Prostate gland (tissue), 2 donors: Measurements from ENCODE around the gene NR2C2AP. TPM values are rescaled to one million over a fixed set of nuclear protein-coding genes. Genes with fewer than 3 reads are reported as not detected.

ENCODE experiments used
- DNase-seq: peaks from one replicate; pipeline ENCODE4 v3.0.0-alpha.2; 2019; ENCODE audit warnings: low spot score
- H3K27ac ChIP-seq, 2 donors: fragments of 200-600 bp; sonication (generic); 2 replicates each; pipeline ENCODE4 v1.5.1; 2017 to 2019
- H3K27me3 ChIP-seq: fragments of 200-600 bp; sonication (generic); replicated peaks from 2 replicates; pipeline ENCODE4 v1.5.1; 2019; ENCODE audit not compliant: insufficient read depth
- H3K36me3 ChIP-seq, 2 donors: fragments of 200-600 bp; sonication (generic); 1 replicate in 1 of 2; 2 replicates in 1 of 2; pipeline versions ENCODE4 v1.5.1 to v1.8.1; 2017 to 2019
- H3K4me1 ChIP-seq: fragments of 200-600 bp; sonication (generic); replicated peaks from 2 replicates; pipeline ENCODE4 v1.5.1; 2019
- H3K4me3 ChIP-seq, 2 donors: fragments of 200-600 bp; sonication (generic); 2 replicates each; pipeline ENCODE4 v1.5.1; 2017 to 2019
- H3K9me3 ChIP-seq: fragments of 200-600 bp; sonication (generic); 2 replicates; pipeline ENCODE4 v1.5.1; 2017
- CTCF ChIP-seq, 4 experiments: fragments of 200-600 bp in 2 of 4; fragments of 450-650 bp in 2 of 4; sonication (generic) in 2 of 4; IDR thresholded peaks; 1 replicate in 3 of 4; 2 replicates in 1 of 4; pipeline ENCODE4 v1.5.1; 2016 to 2019; ENCODE audit warnings: antibody characterized with exemption in 4 of 4, mild to moderate bottlenecking in 2 of 4, moderate library complexity in 2 of 4
- POLR2A ChIP-seq: fragments of 450-650 bp; IDR thresholded peaks from one replicate; pipeline ENCODE4 v1.6.1; 2016; ENCODE audit warnings: antibody characterized with exemption, mild to moderate bottlenecking
- POLR2AphosphoS5 ChIP-seq: sonication (generic); formaldehyde crosslinking; IDR thresholded peaks from one replicate; pipeline ENCODE4 v1.6.1; 2017; ENCODE audit warnings: antibody characterized with exemption
- WGBS: methylation state at CpG from one replicate; pipeline ENCODE4 v1.1.5; 2018; 5-methylcytosine and 5-hydroxymethylcytosine counted together
- intact Hi-C: fragments of 100-400 bp; cut with DNase I; formaldehyde crosslinking; loops from one replicate; pipeline ENCODE4 v1.14.2; 2022
- total RNA-seq, 2 donors: library from RNA; depleted of rRNA; stranded (reverse); fragments of >200 nt; gene quantifications; one replicate each; pipeline ENCODE4 v1.1.0, GENCODE V29; 2016

The NR2C2AP gene
- total RNA-seq, 2 donors from 2014 or later = 12.8 to 13.2 TPM

- Histone ChIP-seq H3K9me3 (peaks cover 4% of the 10 kb centered on the region), H3K27ac (no peak overlapping the region), H3K4me3 (no peak overlapping the region), H3K27me3 (no peaks in the 10 kb centered on the region), H3K36me3 (no peaks in the 10 kb centered on the region), H3K4me1 (no peaks in the 10 kb centered on the region)
- intact Hi-C loops = loop anchor here (10.0 kb wide), 1 partner anchor 85 kb away; no protein-coding TSS in a partner anchor
- DNase-seq = no peak
- TF ChIP-seq CTCF (IDR thresholded peaks at IDR 0.05) (no peak), POLR2AphosphoS5 (no peak)
- 63% methylated on average over 3 of the region's 3 CpGs for WGBS
These were observed 26.5 kb upstream of the NR2C2AP start for GRCh38 chr19:19229701-19230100.

- H3K36me3 ChIP-seq = no peaks in the 10 kb centered on the region
- H3K27ac ChIP-seq = no peak overlapping the region
- no peaks in the 10 kb centered on the region for H3K27me3 ChIP-seq
- WGBS = 71% methylated on average over 4 of the region's 4 CpGs
- no peak for TF ChIP-seq CTCF (IDR thresholded peaks at IDR 0.05)
- TF ChIP-seq POLR2AphosphoS5 = no peak
- no peak for TF ChIP-seq POLR2A
- H3K4me1 ChIP-seq = no peaks in the 10 kb centered on the region
- no peaks in the 10 kb centered on the region for H3K9me3 ChIP-seq
- no peak for DNase-seq
- intact Hi-C loops = loop anchor here (10.0 kb wide), 1 partner anchor 82 kb away; no protein-coding TSS in a partner anchor
- no peak overlapping the region for H3K4me3 ChIP-seq
These were observed 24.0 kb upstream of the NR2C2AP start for GRCh38 chr19:19227217-19227616.

GRCh38 chr19:19226663-19227062 lies 23.4 kb upstream of the NR2C2AP start:
- no peak for TF ChIP-seq POLR2A
- no peak for TF ChIP-seq CTCF (IDR thresholded peaks at IDR 0.05)
- no peak for TF ChIP-seq POLR2AphosphoS5
- Histone ChIP-seq H3K36me3 (no peaks in the 10 kb centered on the region), H3K27me3 (no peaks in the 10 kb centered on the region), H3K9me3 (no peaks in the 10 kb centered on the region), H3K4me3 (no peak overlapping the region), H3K4me1 (no peaks in the 10 kb centered on the region), H3K27ac (no peak overlapping the region)
- no peak for DNase-seq
- intact Hi-C loops = loop anchor here (10.0 kb wide), 1 partner anchor 82 kb away; no protein-coding TSS in a partner anchor
- WGBS = 55% methylated on average over 10 of the region's 10 CpGs

GRCh38 chr19:19226204-19226603 lies 23.0 kb upstream of the NR2C2AP start:
- Histone ChIP-seq H3K4me1 (no peaks in the 10 kb centered on the region), H3K27me3 (no peaks in the 10 kb centered on the region), H3K36me3 (no peaks in the 10 kb centered on the region), H3K9me3 (no peaks in the 10 kb centered on the region), H3K27ac (no peak overlapping the region), H3K4me3 (no peak overlapping the region)
- intact Hi-C loops = loop anchor here (10.0 kb wide), 1 partner anchor 81 kb away; no protein-coding TSS in a partner anchor
- WGBS = 85% methylated on average over 5 of the region's 5 CpGs
- TF ChIP-seq POLR2A (no peak), CTCF (IDR thresholded peaks at IDR 0.05) (no peak), POLR2AphosphoS5 (no peak)
- DNase-seq = no peak

GRCh38 chr19:19224852-19225494 lies 21.8 kb upstream of the NR2C2AP start:
- no peaks in the 10 kb centered on the region for H3K9me3 ChIP-seq
- no peaks in the 10 kb centered on the region for H3K36me3 ChIP-seq
- DNase-seq = peak; percentile 26
- intact Hi-C loops = loop anchor here (10.0 kb wide), 1 partner anchor 80 kb away; no protein-coding TSS in a partner anchor
- no peaks in the 10 kb centered on the region for H3K4me1 ChIP-seq
- TF ChIP-seq CTCF (IDR thresholded peaks at IDR 0.05) = peak in 2 of 4 experiments; percentile 49 to 75
- TF ChIP-seq POLR2A = no peak
- no peak for TF ChIP-seq POLR2AphosphoS5
- H3K27me3 ChIP-seq = no peaks in the 10 kb centered on the region
- 4% methylated on average over 37 of the region's 59 CpGs for WGBS
- no peak overlapping the region for H3K27ac ChIP-seq
- peak overlapping the region; percentile 1 to 21 for H3K4me3 ChIP-seq
